HG02970 (cell line): ENCODE measurements around the gene SLC38A11.
A peak's percentile ranks its signal among the peaks of the same experiment; 100 is the strongest.

Source experiments
- ATAC-seq: cut with Tn5 transposase; IDR thresholded peaks from one replicate; pipeline ENCODE4 v1.9.1; 2021; ENCODE audit warnings: mild to moderate bottlenecking, moderate library complexity, moderate number of reproducible peaks; ENCODE audit not compliant: unreplicated experiment, low FRiP score

Gene SLC38A11

GRCh38 chr2:164920430-164920829, 34.9 kb downstream of the SLC38A11 start:
- ATAC-seq: no peak

DNA sequence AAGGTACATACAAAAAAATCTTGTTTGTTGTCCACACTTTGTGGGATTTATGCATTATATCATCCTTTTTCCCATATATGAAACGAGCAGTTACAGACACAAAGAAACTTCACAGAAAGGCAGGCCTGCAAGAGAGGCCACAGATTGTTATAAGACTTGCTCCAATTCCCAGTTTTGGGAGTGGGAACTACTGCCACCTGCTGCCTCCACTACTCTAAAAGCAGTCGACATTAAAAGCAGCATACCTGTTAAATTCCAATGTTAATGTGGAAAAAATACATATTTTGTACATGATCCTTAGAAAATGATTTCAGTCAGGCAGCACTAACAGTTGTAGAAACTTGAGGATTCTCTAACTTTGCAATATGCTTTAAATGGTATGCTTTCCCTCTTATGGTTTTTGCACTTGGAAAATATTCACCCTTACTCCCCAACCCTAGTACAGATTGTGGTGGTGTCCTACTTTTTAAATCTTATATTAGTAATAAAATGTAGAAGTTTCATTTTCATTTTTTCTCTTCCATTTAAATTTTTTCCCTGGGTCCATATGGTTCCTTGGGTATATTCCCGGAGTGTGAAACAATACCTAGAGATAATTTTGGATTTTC, 37.9 kb downstream of the SLC38A11 start:
- no peak for ATAC-seq

DNA sequence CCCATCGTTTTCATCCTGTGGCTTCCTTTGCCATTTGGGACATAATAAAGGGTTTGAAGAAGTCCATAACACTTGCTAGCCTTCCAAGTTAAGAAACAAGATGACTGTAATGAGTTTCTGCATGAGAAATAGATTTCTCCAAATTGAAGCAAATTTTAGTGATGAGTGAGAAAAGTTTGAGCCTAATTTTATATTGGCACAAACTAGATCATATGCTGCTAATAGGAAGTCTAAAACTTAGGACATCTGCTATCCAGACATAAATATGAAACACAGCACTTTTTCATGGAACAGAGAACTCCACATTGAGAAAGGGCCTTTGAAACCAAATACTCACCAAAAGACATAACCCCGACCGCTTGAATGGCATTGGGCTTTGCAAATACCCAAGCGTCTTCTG, 39.8 kb downstream of the SLC38A11 start:
- ATAC-seq: no peak

- ATAC-seq: no peak
These were observed 41.5 kb downstream of the SLC38A11 start for GRCh38 chr2:164913640-164914350.

DNA sequence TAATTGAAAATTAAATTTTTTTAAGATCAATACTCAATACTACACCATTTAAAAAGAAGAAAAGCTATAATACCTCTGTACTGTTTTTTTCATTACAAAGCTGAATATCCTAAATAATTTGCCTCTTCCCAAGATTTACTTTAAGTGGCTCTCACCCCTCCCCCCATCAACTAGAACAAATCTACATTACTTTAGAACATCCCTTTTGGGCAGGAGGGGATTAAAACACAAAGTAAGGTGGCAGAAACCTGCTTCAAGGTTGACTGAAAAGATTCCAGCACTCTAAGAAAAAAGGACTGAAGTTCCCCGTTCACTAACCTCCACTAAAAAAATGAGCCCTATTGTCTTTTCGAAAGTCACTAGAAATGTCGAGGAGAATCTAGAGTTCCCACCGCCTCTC, 42.3 kb downstream of the SLC38A11 start:
- ATAC-seq: no peak

- no peak for ATAC-seq
These were observed 43.5 kb downstream of the SLC38A11 start for GRCh38 chr2:164911832-164912231.

GRCh38 chr2:164910101-164910899, 45.0 kb downstream of the SLC38A11 start:
- ATAC-seq: peak; percentile 56

DNA sequence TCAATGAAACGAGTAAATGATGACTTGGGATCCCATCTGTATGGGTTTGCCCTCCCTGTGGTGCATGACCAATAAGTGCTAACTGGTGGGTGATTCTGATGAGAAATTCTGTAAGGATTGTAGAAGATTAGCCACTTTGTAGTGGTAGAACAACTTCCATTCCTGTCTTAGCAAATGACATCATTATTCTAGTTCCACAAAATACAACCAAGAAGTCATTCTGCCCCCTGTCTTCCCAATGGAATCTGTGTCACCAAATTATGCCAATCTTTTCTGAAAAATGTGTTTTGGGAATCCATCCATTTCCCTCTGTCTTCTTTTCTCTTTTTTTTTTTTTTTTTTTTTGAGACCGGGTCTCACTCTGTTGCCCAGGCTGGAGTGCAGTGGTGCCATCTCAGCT, 48.4 kb downstream of the SLC38A11 start:
- ATAC-seq: no peak

DNA sequence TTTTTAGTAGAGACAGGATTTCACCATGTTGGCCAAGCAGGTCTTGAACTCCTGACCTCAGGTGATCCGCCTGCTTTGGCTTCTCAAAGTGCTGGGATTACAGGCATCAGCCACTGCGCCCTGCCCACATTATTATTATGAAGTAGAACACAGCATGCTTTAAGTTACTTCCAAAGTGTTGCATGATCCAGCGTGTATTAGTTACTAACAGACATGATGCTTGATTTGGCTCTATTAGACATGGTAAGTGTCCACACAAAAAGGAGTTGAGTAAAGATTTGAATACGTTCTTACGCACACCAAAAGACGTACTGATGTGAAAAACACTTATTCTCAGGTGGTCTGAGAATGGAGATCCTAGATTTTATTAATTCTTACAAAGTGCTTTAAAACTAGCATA, 50.0 kb downstream of the SLC38A11 start:
- no peak for ATAC-seq

GRCh38 chr2:164903951-164904350, 51.4 kb downstream of the SLC38A11 start:
- ATAC-seq: no peak

- no peak for ATAC-seq
These were observed 52.1 kb downstream of the SLC38A11 start for GRCh38 chr2:164903204-164903603.

DNA sequence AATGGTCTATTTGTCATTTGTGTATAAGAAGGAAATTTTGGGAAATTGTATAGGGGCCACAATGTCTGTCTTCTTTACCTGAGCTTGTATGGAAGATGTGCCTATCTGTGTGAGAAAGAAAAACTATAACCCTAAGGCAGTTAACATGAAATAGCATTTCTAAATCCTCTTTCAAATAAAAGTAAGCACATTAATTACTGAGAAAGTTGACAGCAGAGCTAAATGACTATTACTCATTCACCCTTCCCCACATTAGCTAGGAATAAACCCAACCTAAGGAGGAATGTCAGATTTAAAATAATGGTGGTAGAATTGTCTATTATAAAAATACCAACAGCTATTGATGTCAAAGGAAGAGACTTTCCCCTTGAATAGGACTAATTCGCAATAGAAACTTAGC, 56.2 kb downstream of the SLC38A11 start:
- ATAC-seq: no peak

DNA sequence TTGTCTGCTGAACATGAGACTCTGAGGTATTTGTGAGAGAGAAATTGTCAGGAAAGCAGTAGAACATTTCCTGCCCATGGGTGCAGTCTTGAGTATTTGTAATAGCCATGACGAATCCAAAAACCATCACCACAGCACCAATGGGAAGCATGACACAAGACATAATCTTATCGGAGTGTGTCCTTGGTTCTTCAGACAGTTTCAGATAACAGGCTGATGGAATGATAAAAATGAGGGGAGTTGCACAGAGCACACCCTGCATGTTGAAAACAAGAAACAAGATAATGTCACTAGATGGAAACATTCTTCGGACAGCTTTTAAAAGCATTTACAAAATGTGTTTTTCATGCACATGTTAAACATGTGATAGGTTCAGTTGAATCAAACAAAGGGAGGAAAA, 56.9 kb downstream of the SLC38A11 start:
- ATAC-seq: no peak

DNA sequence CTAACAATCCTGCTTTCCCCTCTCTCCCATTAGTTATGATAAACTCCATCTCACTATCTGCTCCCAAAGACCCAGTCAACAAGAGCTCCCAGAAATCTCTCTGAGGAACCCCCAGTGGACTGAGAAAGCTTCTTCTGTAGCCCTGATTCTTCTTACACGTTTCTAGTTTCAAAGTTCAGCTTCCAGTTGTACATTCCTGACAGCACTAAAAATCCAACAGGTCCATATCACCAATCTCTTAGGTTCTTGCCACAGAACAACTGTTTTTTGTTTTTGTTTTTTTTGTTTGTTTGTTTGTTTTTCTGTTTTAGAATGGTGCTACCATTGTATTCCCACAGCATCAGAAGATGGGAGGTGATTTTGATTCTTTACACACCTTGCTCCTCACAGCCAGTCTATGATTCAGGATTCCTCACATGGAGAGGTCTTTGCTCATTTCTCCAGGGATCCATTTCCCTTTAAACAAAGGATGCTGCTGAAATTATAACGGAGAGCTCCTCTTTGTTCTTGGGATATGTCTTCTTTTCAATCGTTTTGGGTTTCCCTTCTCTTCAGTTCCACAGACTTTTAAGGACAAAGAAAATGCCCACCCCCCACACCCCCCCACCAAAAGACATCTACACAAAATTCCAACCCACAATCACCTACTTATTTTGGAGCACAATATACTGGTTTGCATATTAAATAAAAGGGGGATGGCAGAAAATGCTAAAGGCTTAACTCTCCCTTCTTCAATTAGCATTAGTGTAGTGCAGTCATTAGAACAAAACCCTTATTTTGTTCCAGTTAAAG, 57.7 kb downstream of the SLC38A11 start:
- ATAC-seq: no peak

- peak; percentile 90 for ATAC-seq
These were observed 58.5 kb downstream of the SLC38A11 start for GRCh38 chr2:164896634-164897355.

- no peak for ATAC-seq
These were observed 59.1 kb downstream of the SLC38A11 start for GRCh38 chr2:164896226-164896625.

DNA sequence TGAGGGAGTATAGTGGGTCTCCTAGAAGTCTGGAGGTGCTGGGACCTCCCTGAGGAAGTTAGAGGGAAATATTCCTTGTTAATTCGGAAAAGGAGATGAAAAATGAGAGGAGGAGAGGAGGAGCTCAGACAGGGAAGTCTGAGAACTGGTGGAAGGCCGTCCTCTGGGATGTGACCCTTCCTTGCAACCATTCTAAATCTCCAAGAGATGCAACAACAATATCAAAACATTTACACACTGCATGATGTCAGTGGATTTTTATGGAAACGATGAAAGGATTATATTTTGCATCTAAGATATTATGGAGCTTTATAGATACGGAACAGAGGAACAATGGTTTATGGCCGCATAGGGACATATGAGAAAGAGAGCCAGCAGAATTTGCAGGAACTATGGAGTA, 63.9 kb downstream of the SLC38A11 start:
- ATAC-seq: no peak

DNA sequence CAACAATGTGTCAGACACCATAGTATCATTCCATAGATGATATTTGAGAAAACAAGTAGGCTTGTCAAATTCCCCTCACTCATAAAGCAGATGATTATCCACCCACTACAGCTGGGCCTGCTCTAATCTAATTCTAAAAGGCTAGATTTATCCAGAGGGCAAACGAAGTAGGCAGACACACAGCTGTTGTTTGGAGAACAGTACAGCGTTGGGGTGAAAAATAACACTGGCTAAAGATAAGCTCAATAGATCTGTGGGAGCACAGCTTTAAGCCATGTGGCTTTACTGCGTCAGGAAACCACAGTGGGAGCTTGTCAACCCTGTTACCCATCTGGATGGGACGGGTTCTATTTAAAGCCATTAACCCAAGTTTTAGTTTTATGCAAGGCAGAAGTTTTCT, 64.8 kb downstream of the SLC38A11 start:
- no peak for ATAC-seq

GRCh38 chr2:164888592-164888991, 66.7 kb downstream of the SLC38A11 start:
- ATAC-seq: no peak
